Raji (cell line): Measurements from ENCODE around the gene CNPY1.

Experiments
- POLR2A ChIP-seq: IDR thresholded peaks from 2 replicates; pipeline ENCODE4 v1.6.1; 2011; ENCODE audit warnings: low read depth, low read length, control low read depth; ENCODE audit not compliant: insufficient read depth

Gene CNPY1

DNA sequence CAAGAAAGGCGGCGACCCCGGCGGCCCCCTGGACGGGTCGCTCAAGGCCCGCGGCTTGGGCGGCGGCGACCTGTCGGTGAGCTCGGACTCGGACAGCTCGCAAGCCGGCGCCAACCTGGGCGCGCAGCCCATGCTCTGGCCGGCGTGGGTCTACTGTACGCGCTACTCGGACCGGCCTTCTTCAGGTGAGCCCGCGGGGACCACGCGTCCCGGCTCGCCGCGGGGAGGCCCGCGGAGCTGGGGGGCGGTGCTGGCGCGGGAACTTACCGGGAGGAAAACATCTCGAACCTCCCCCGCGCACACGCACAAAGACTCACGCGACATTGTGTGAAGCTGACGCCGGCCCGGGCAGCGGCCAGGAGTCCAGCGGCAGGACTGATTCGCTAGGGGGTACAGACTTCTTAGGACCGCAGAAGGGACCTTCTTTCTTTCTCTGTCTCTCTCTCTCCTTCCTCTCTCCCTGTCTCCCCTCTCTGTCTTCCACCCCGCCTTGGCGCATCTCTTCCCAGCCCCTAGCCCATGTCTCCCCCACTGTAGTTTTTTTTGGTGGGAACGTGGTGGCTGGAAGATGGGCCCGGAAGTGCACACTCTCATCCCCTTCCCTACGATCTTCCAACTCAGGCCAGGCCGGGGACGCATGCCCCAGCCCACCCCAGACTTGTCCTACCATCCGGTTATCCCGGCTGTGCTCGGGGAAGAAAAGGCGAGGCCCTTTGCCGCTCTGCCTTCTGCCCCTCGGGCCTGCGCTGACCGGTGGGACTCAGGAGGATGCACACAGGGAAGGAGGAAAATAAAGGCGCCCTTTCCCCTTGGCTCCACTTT lies 87.3 kb downstream of the CNPY1 start:
- TF ChIP-seq POLR2A, result no peak

DNA sequence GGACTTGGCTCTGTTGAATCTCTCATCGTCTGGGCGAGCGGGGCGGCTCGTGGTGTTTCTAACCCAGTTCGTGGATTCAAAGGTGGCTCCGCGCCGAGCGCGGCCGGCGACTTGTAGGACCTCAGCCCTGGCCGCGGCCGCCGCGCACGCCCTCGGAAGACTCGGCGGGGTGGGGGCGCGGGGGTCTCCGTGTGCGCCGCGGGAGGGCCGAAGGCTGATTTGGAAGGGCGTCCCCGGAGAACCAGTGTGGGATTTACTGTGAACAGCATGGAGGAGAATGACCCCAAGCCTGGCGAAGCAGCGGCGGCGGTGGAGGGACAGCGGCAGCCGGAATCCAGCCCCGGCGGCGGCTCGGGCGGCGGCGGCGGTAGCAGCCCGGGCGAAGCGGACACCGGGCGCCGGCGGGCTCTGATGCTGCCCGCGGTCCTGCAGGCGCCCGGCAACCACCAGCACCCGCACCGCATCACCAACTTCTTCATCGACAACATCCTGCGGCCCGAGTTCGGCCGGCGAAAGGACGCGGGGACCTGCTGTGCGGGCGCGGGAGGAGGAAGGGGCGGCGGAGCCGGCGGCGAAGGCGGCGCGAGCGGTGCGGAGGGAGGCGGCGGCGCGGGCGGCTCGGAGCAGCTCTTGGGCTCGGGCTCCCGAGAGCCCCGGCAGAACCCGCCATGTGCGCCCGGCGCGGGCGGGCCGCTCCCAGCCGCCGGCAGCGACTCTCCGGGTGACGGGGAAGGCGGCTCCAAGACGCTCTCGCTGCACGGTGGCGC lies 88.1 kb downstream of the CNPY1 start, which contains the start of gene EN2:
Gene EN2 (plus strand): TSS at position 19 of the 767 bp plus-strand sequence. CDS start 249 bp downstream, at position 268.
- TF ChIP-seq POLR2A, result no peak

DNA sequence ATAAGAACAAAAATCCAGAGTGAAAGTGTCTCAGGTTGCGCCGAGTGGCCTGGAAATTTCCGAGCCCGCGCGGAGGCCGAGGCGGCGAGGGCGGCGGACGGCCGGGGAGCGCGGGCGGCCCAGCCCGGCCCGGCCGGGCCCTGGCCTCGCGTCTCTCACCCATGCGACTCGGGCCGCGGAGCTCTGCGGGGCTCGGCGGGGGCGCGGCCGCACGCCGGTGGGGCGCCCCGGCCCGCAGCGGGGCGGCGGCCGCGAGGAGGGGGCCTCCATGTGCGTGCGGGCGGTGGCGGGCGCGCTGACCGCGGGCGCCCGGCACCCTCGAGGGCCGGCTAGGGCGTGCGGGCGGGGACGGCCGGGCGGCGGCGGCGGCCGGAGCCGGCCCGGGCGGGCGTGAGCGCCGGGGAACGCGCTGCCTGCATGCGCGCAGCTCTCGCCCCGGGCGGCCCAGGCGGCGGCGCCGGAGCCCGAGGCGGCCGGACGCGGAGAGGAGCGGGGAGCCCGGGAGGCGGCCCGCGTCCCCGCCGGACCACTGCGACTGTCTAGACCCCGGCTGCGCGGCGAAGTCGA lies 88.7 kb downstream of the CNPY1 start:
- TF ChIP-seq POLR2A, result no peak

DNA sequence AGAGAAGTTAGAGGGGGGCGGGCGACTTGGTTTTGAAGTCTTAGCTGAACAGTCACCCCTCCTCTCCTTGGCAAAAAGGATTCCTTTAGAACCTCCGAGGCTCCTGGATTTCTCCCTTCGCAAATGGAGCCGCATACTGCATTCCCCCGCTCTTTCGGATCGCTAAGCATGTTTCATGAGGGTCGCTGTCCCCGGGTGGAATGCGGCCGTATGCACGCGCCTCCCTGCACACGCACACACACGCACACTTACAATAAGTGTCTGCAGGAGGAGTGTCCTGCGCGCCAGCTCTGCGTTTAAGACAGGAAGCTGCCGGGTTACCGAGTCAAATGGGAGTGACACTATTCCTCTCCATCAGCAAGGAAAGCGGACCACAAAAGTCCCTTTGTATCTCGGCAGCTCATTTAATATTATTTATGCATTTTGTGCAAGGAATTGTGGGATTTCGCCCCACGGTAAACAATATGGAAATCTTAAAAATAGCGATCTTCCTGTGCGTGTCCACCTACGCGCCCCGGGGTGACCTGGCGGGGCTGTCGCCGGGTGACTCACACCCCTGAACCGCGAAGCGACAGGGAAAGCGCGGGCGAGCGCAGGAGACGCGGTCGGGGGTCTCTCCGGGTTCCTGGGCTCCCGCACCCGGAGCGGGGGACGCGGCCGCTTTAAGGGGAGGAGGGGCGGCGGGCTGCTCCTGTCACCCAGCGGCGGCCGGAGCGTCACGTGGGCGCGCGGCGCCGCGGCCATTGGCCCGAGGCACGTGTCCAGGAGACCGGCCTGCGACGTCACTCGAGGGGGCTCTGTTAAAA lies 89.4 kb downstream of the CNPY1 start:
- TF ChIP-seq POLR2A, result no peak

DNA sequence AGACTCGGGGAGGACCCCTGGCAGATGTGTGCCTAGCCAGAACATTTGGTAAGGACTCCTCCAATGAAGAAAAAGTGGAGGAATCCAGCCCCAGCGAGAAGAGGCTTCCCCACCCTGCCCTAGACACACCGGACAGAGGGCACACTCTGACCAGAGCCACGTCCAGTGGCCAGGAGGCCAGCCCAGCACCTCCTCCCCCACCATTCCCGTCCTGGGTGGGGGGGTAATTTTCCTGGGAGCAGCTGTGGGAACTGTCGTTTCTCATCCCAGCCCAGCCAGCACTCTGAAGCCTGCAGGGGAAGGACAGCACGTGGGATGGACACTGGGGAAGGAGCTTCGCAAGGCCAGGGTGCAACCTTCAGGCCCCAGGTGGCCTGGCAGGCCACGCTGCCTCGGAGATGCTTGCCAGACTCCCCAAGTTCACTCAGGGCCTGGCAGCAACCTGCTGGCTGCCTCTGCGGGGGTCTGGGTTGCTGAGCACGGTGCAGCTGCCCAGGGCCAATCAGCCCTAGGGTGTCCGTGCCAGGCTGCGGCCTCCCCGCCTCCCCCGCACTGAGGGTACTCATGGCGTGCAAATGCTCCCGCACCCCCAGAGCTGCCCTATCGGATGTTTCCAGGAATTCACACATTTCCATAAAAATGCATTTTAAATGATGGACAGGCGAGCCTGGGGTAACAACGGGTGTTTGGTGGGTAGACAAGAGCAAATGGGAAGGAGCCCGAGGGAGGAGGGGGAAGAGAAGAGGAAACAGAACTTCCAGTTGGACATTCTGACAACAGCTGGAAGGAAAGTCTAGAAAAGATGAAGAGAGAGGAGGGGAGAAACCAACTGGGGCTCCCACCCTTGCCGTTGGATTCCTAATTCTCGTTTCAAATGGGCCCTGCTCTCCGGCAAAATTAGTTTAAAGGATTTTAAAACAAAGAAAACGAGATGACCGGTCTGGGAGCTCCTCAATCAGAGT lies 90.3 kb downstream of the CNPY1 start:
- TF ChIP-seq POLR2A, result no peak

DNA sequence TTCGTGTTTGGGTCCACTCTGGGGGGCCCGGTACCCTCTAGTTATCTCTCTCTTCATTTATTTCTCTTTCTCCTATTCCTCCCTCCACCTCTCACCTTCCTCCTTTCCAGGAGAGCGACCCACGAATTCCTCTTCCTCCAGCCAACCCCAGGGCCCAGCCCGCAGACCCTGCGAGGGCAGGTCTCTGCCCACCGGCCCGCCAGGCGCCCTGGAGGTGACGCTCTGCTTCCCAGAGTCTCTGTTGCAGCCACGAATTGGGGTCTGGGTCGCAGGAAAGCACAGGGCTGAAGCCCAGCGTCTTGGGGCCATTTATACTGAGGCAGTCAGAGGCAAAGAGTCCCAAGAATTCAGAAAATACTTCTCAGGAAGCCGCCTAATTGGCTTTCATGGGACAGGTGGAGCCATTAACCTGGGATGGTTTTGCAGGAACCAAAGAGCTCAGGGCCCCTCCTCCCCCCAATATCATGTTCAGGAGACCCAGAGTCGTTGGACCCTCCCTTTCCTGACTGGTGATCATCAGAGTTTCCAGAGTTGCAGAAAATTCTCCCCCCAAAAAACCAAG lies 91.1 kb downstream of the CNPY1 start:
- TF ChIP-seq POLR2A, result no peak

DNA sequence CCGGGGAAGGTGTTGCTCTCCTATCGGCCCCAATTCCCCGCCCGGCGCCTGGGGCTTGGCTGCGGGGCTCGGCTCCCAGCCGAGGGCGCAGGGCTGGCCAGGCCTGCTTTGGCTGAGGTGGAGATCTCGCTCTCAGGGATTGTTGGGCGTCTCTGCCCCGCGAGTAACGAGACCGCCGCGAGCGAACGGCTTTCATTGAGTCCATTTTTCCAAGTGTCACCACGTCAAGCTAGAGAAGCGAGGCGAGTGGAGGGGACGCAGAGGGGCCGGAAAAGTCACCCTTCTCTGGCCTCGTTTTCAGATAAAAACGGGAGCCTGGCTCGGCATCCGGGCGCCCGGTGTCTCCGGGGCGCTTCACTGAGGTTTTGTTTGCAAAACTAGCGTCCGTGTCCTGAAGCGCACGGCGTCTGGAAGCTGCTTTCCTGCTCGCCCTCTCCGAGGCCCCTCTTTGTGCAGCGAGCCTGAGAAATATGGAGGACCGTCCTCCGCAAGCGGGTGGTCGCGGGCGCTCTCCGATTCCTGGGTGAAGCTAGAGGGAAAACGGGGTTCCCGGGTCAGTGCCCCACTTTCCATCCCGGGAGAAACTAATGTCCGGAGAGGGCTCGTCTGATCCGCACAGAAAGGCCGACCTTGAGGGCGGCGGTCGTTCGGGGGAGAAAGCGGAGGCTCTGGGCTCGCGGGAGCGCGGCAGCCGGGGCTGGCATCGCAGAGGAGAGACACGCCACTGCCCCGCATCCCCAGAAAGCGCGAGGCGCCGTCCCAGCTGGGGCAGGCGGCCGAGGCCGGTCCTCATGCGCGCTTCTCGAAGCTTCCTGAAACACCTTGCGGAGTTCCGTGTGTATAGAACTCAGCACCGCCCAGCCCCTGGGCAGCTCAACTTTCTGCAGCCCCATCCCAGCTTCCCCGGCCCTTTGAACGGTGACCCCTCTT lies 91.9 kb downstream of the CNPY1 start:
- no peak for TF ChIP-seq POLR2A

DNA sequence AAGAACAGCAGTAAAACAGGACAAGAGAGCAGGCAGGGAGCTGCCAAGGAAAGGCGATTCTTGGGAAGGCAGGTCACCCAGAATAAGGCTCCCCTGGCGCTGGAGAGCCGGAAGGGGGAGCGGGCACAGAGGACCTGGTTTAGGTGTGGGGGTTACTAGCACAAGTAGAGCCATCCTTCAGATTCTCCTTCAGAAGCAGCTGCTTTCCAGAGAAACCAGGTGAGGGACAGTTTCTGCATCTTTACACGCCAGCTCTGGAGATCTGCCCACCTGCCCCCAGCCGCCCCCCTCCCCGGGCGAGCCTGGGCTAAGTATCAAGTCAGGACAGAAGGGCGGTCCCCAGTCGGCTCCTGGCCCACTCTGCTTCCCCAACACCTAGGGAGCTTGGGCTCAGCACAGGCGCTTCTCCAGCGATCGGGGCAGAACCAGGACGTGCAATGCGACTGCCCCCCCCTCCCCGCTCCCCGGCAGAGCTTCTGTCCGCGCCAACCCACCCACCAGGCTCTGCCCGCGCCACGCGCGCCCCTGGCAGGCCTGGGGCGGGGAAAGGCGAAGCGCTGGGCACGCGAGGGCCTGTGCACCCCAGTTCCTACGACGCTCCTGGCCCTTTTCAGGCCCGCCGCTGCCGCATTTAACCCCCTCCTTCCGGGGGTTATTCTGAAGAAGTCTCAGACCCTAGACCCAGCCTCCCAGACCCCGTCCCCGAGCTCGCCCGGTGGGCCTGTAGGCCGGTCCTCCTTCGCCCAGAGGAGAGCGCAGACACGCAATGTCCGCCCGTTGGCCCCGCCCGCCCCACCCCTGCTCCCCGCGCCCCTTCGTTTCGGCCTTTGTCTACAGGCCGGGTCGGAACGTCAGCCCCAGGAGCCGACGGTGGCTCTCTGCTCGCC lies 92.8 kb downstream of the CNPY1 start:
- no peak for TF ChIP-seq POLR2A

DNA sequence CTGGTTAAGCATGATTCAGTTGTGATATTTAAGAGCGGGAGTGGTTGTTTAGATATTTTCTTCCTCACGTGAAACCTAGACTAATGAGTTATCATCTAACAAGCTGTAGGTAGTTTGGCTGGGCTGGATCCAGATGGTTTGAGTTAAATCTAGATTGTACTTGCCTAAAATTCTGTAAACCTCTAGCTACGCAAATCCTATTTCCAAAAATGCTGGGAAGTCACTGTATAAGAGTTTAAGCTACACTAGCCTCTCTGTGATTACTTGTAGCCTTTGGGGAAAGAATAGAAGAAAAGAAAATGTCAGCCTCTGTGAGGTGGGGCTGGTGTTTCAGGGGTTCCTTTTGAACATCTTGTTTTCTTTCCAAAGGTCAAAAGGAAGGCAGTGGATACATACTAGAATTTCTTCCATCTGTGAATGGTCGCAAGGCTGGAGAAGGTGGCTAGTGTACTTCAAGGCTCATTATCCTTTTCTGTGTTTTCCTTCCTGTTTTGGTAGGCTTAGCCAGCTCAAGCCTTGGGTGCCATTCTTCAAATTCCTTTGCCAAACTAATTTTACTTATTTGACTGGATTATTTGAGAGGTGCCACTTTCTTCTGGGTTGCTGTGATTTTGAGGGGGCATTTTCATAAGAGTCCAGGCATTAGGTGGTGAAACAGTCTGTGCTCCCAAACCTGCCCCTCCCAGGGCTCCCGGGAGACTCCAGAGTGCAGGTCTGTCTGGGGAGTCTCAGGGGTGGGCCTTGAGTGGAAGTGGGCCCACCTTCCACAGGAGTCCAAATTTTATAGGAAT lies 93.7 kb downstream of the CNPY1 start:
- no peak for TF ChIP-seq POLR2A

DNA sequence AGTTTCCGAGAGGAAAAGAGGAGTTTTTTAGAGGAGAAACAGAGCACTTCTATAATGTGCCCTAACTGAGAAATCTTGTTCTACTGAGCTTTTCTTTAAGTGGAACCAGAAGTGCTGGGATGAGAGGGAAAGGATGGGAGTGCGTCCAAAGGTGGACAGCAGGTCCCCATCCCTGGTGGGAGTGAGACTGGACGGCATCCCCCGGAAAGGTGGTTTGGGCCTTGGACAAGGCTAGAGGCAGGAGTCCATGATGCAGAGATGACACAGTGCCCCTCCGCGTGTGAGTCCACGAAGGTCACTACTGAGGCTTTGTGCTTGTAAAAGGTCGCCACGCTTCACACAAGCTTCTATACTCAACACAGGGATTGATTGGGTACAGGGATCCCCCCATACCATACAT lies 94.5 kb downstream of the CNPY1 start:
- TF ChIP-seq POLR2A, result no peak
